ENCODE results near the gene POLR2M.

The POLR2M gene

GRCh38 chr15:57743424-57743823 is 36.9 kb downstream of the POLR2M start:
- Histone ChIP-seq H4K20me1 (ENCODE audit: control insufficient read depth, insufficient read depth, low read depth, low read length) (no peaks in the 10 kb centered on the region), H3K27ac (ENCODE audit: low read depth, low read length) (no peak overlapping the region), H3K9me3 (ENCODE audit: control insufficient read depth, insufficient read depth, low read length) (no peaks in the 10 kb centered on the region), H3K4me2 (ENCODE audit: low read length) (no peak overlapping the region), H3K79me2 (ENCODE audit: control insufficient read depth, low read length) (no peaks in the 10 kb centered on the region), H3K27me3 (ENCODE audit: control insufficient read depth, low read length) (peaks cover 3% of the 10 kb centered on the region; the same call in 1 of the 2 replicates), H3K4me3 (ENCODE audit: low read length) (no peak overlapping the region), H3K9me2 (replicated peaks; ENCODE audit: control insufficient read depth, low read length) (no peaks in the 10 kb centered on the region), H3K4me1 (ENCODE audit: control insufficient read depth, low read length) (no peaks in the 10 kb centered on the region), H3F3A (ENCODE audit: control insufficient read depth, insufficient read depth) (no peaks in the 10 kb centered on the region), H3K36me3 (ENCODE audit: control insufficient read depth, low read length) (no peaks in the 10 kb centered on the region)
- TF ChIP-seq CTCF (IDR thresholded peaks at IDR 0.05; ENCODE audit: low read depth, low read length, poor library complexity, severe bottlenecking) (no peak), EZH2phosphoT487 (IDR thresholded peaks at IDR 0.05; ENCODE audit: borderline replicate concordance, low read length) (no peak)

GRCh38 chr15:57746786-57747185 is 40.3 kb downstream of the POLR2M start:
- Histone ChIP-seq H3K9me3 (ENCODE audit: control insufficient read depth, insufficient read depth, low read length) (no peaks in the 10 kb centered on the region), H3K27ac (ENCODE audit: low read depth, low read length) (no peak overlapping the region), H3K4me2 (ENCODE audit: low read length) (no peak overlapping the region), H3K9me2 (replicated peaks; ENCODE audit: control insufficient read depth, low read length) (no peaks in the 10 kb centered on the region), H3K79me2 (ENCODE audit: control insufficient read depth, low read length) (no peaks in the 10 kb centered on the region), H3K4me3 (ENCODE audit: low read length) (no peak overlapping the region), H3K27me3 (ENCODE audit: control insufficient read depth, low read length) (peaks cover 2% of the 10 kb centered on the region), H3F3A (ENCODE audit: control insufficient read depth, insufficient read depth) (no peaks in the 10 kb centered on the region), H4K20me1 (ENCODE audit: control insufficient read depth, insufficient read depth, low read depth, low read length) (no peaks in the 10 kb centered on the region), H3K4me1 (ENCODE audit: control insufficient read depth, low read length) (no peaks in the 10 kb centered on the region), H3K36me3 (ENCODE audit: control insufficient read depth, low read length) (no peaks in the 10 kb centered on the region)
- TF ChIP-seq CTCF (IDR thresholded peaks at IDR 0.05; ENCODE audit: low read depth, low read length, poor library complexity, severe bottlenecking) (no peak), EZH2phosphoT487 (IDR thresholded peaks at IDR 0.05; ENCODE audit: borderline replicate concordance, low read length) (no peak)

- no peak overlapping the region for H3K27ac ChIP-seq (ENCODE audit: low read depth, low read length)
- H4K20me1 ChIP-seq (ENCODE audit: control insufficient read depth, insufficient read depth, low read depth, low read length) = no peaks in the 10 kb centered on the region
- H3K79me2 ChIP-seq (ENCODE audit: control insufficient read depth, low read length) = no peaks in the 10 kb centered on the region
- no peaks in the 10 kb centered on the region for H3K9me3 ChIP-seq (ENCODE audit: control insufficient read depth, insufficient read depth, low read length)
- H3F3A ChIP-seq (ENCODE audit: control insufficient read depth, insufficient read depth) = no peaks in the 10 kb centered on the region
- H3K36me3 ChIP-seq (ENCODE audit: control insufficient read depth, low read length) = no peaks in the 10 kb centered on the region
- peaks cover 2% of the 10 kb centered on the region for H3K27me3 ChIP-seq (ENCODE audit: control insufficient read depth, low read length)
- no peak overlapping the region for H3K4me3 ChIP-seq (ENCODE audit: low read length)
- H3K4me2 ChIP-seq (ENCODE audit: low read length) = no peak overlapping the region
- no peaks in the 10 kb centered on the region for H3K9me2 ChIP-seq (replicated peaks; ENCODE audit: control insufficient read depth, low read length)
- TF ChIP-seq EZH2phosphoT487 (IDR thresholded peaks at IDR 0.05; ENCODE audit: borderline replicate concordance, low read length) (no peak), CTCF (IDR thresholded peaks at IDR 0.05; ENCODE audit: low read depth, low read length, poor library complexity, severe bottlenecking) (no peak)
- no peaks in the 10 kb centered on the region for H3K4me1 ChIP-seq (ENCODE audit: control insufficient read depth, low read length)
Observed at GRCh38 chr15:57747206-57747896, 40.8 kb downstream of the POLR2M start.

Data from DOHH2 (cell line).